Osteoblast (primary cell): Measurements from ENCODE around the gene FAM186B. TPM values are rescaled to one million over a fixed set of nuclear protein-coding genes. Genes with fewer than 3 reads are reported as not detected.

ENCODE experiments used
- DNase-seq: peaks from one replicate; pipeline ENCODE4 v3.0.0; 2011; ENCODE audit warnings: low spot score, mixed read lengths; ENCODE audit not compliant: insufficient read length; ENCODE audit errors: missing footprints
- H2AFZ ChIP-seq: 2 replicates; pipeline ENCODE4 v1.6.0; 2011; ENCODE audit warnings: mild to moderate bottlenecking, low read length
- H3K27ac ChIP-seq: 2 replicates; pipeline ENCODE4 v1.5.1; 2011; ENCODE audit warnings: mild to moderate bottlenecking, low read depth, low read length, moderate library complexity
- H3K27me3 ChIP-seq: 2 replicates; pipeline ENCODE4 v1.6.0; 2012; ENCODE audit warnings: mild to moderate bottlenecking, control low read depth, inconsistent platforms, low read length, moderate library complexity; ENCODE audit not compliant: insufficient read depth
- H3K36me3 ChIP-seq: 2 replicates; pipeline ENCODE4 v1.5.1; 2011; ENCODE audit warnings: mild to moderate bottlenecking, low read length, control low read depth, moderate library complexity; ENCODE audit not compliant: insufficient read depth
- H3K4me1 ChIP-seq: 2 replicates; pipeline ENCODE4 v1.5.1; 2011; ENCODE audit warnings: mild to moderate bottlenecking, low read length, control low read depth, moderate library complexity; ENCODE audit not compliant: insufficient read depth
- H3K4me2 ChIP-seq: 2 replicates; pipeline ENCODE4 v1.6.0; 2011; ENCODE audit warnings: mild to moderate bottlenecking, low read length; ENCODE audit not compliant: insufficient read depth
- H3K4me3 ChIP-seq: fragments of 200-600 bp; sonication (generic); 3 replicates; pipeline ENCODE4 v1.5.1; 2012; ENCODE audit warnings: mild to moderate bottlenecking, low read length, inconsistent platforms; ENCODE audit not compliant: insufficient read depth
- H3K79me2 ChIP-seq: 2 replicates; pipeline ENCODE4 v1.6.0; 2012; ENCODE audit warnings: mild to moderate bottlenecking, low read length, control low read depth, inconsistent platforms; ENCODE audit not compliant: insufficient read depth
- H3K9me3 ChIP-seq: 2 replicates; pipeline ENCODE4 v1.5.1; 2011; ENCODE audit warnings: low read depth, low read length, control low read depth
- H4K20me1 ChIP-seq: 2 replicates; pipeline ENCODE4 v1.6.0; 2012; ENCODE audit warnings: mild to moderate bottlenecking, low read length, control low read depth; ENCODE audit not compliant: insufficient read depth
- CTCF ChIP-seq: IDR thresholded peaks from 2 replicates; pipeline ENCODE4 v1.5.1; 2011; ENCODE audit warnings: mild to moderate bottlenecking, low read depth, low read length, moderate library complexity; ENCODE audit errors: extremely low read depth
- total RNA-seq: library from RNA; depleted of rRNA; stranded (reverse); fragments of >200 nt; gene quantifications from 2 replicates; pipeline ENCODE4 v1.2.3, GENCODE V29; 2012

Gene FAM186B
- total RNA-seq, 1 donor, result 0.72 TPM

GRCh38 chr12:49621651-49622500, 16.4 kb upstream of the FAM186B start:
- peak overlapping the region; percentile 76 for H2AFZ ChIP-seq
- H3K36me3 ChIP-seq, result no peaks in the 10 kb centered on the region
- H3K27ac ChIP-seq, result peak overlapping the region; percentile 51
- peaks cover 11% of the 10 kb centered on the region for H3K27me3 ChIP-seq
- peaks cover 25% of the 10 kb centered on the region for H3K4me1 ChIP-seq
- H4K20me1 ChIP-seq, result peaks cover 11% of the 10 kb centered on the region
- H3K9me3 ChIP-seq, result no peaks in the 10 kb centered on the region
- peak overlapping the region; percentile 78 for H3K4me3 ChIP-seq
- DNase-seq, result no peak
- H3K4me2 ChIP-seq, result peak overlapping the region; percentile 90
- H3K79me2 ChIP-seq, result no peaks in the 10 kb centered on the region
- TF ChIP-seq CTCF, result no peak

GRCh38 chr12:49619286-49619685, 13.8 kb upstream of the FAM186B start:
- peaks cover 15% of the 10 kb centered on the region for H3K4me1 ChIP-seq
- H3K27ac ChIP-seq, result no peak overlapping the region
- H2AFZ ChIP-seq, result no peak overlapping the region
- H3K9me3 ChIP-seq, result no peaks in the 10 kb centered on the region
- H3K4me3 ChIP-seq, result no peak overlapping the region
- DNase-seq, result no peak
- H3K4me2 ChIP-seq, result no peak overlapping the region
- TF ChIP-seq CTCF, result no peak
- no peaks in the 10 kb centered on the region for H4K20me1 ChIP-seq
- H3K79me2 ChIP-seq, result no peaks in the 10 kb centered on the region
- peaks cover 11% of the 10 kb centered on the region for H3K27me3 ChIP-seq
- no peaks in the 10 kb centered on the region for H3K36me3 ChIP-seq

GRCh38 chr12:49618576-49618975, 13.1 kb upstream of the FAM186B start:
- no peak overlapping the region for H3K4me3 ChIP-seq
- peaks cover 11% of the 10 kb centered on the region for H3K27me3 ChIP-seq
- no peak overlapping the region for H3K27ac ChIP-seq
- no peaks in the 10 kb centered on the region for H4K20me1 ChIP-seq
- no peak for DNase-seq
- no peak for TF ChIP-seq CTCF
- no peaks in the 10 kb centered on the region for H3K36me3 ChIP-seq
- H3K4me2 ChIP-seq, result no peak overlapping the region
- peaks cover 15% of the 10 kb centered on the region for H3K4me1 ChIP-seq
- H3K79me2 ChIP-seq, result no peaks in the 10 kb centered on the region
- no peaks in the 10 kb centered on the region for H3K9me3 ChIP-seq
- H2AFZ ChIP-seq, result no peak overlapping the region

- no peak overlapping the region for H3K4me2 ChIP-seq
- no peaks in the 10 kb centered on the region for H3K79me2 ChIP-seq
- H3K4me3 ChIP-seq, result no peak overlapping the region
- no peaks in the 10 kb centered on the region for H4K20me1 ChIP-seq
- DNase-seq, result no peak
- H3K36me3 ChIP-seq, result no peaks in the 10 kb centered on the region
- TF ChIP-seq CTCF, result no peak
- H3K27me3 ChIP-seq, result peaks cover 11% of the 10 kb centered on the region
- peaks cover 3% of the 10 kb centered on the region for H3K4me1 ChIP-seq
- H3K27ac ChIP-seq, result no peak overlapping the region
- H2AFZ ChIP-seq, result no peak overlapping the region
- no peaks in the 10 kb centered on the region for H3K9me3 ChIP-seq
Observed at GRCh38 chr12:49616533-49617219, 11.2 kb upstream of the FAM186B start.
